Measurements from ENCODE around the gene OR1A2.
"Not testable (repeated sequence)": the region's sequence is repeated elsewhere in the genome, so short reads cannot be mapped to it uniquely, and the experiment has no call there.

The OR1A2 gene

GRCh38 chr17:3197219-3197618, at the start of gene OR1A2:
Gene OR1A2 (plus strand): TSS chr17:3197519. CDS start chr17:3197519, 0 bp downstream.
- Histone ChIP-seq H3K36me3 (ENCODE audit: control insufficient read depth in 1 of 2, insufficient read depth in 2 of 2, low read length in 2 of 2) (no peaks in the 10 kb centered on the region), H3K9ac (ENCODE audit: low read depth in 1 of 2, low read length in 2 of 2) (no peak within 1 kb of the TSS), H3K4me3 (ENCODE audit: low read depth in 1 of 2, low read length in 2 of 2) (no peak within 1 kb of the TSS), H3K4me1 (ENCODE audit: control insufficient read depth in 1 of 2, insufficient read depth in 2 of 2, low read length in 2 of 2) (no peaks in the 10 kb centered on the region), H3K27ac (ENCODE audit: low read depth, low read length) (no peak within 1 kb of the TSS), H3K27me3 (ENCODE audit: control insufficient read depth in 1 of 2, insufficient read depth in 2 of 2, low read length in 2 of 2) (peaks cover 0 to 3% of the 10 kb centered on the region in 2 donors), H3K9me3 (ENCODE audit: control insufficient read depth in 1 of 2, low read length in 2 of 2) (peaks cover 2 to 5% of the 10 kb centered on the region in 2 donors)

- Histone ChIP-seq H3K4me3 (ENCODE audit: low read depth in 1 of 2, low read length in 2 of 2) (no peak overlapping the region), H3K27me3 (ENCODE audit: control insufficient read depth in 1 of 2, insufficient read depth in 2 of 2, low read length in 2 of 2) (peaks cover 0 to 5% of the 10 kb centered on the region in 2 donors), H3K9me3 (ENCODE audit: control insufficient read depth in 1 of 2, low read length in 2 of 2) (no peaks in the 10 kb centered on the region), H3K27ac (ENCODE audit: low read depth, low read length) (no peak overlapping the region), H3K4me1 (ENCODE audit: control insufficient read depth in 1 of 2, insufficient read depth in 2 of 2, low read length in 2 of 2) (no peaks in the 10 kb centered on the region), H3K36me3 (ENCODE audit: control insufficient read depth in 1 of 2, insufficient read depth in 2 of 2, low read length in 2 of 2) (no peaks in the 10 kb centered on the region), H3K9ac (ENCODE audit: low read depth in 1 of 2, low read length in 2 of 2) (no peak overlapping the region)
These were observed 40.1 kb upstream of the OR1A2 start for GRCh38 chr17:3157218-3157617.

- Histone ChIP-seq H3K36me3 (ENCODE audit: control insufficient read depth in 1 of 2, insufficient read depth in 2 of 2, low read length in 2 of 2) (no peaks in the 10 kb centered on the region), H3K27me3 (ENCODE audit: control insufficient read depth in 1 of 2, insufficient read depth in 2 of 2, low read length in 2 of 2) (peaks cover 0 to 3% of the 10 kb centered on the region in 2 donors), H3K9me3 (ENCODE audit: control insufficient read depth in 1 of 2, low read length in 2 of 2) (peaks cover 0 to 3% of the 10 kb centered on the region in 2 donors), H3K4me1 (ENCODE audit: control insufficient read depth in 1 of 2, insufficient read depth in 2 of 2, low read length in 2 of 2) (no peaks in the 10 kb centered on the region), H3K27ac (ENCODE audit: low read depth, low read length) (no peak overlapping the region), H3K4me3 (ENCODE audit: low read depth in 1 of 2, low read length in 2 of 2) (no peak overlapping the region), H3K9ac (ENCODE audit: low read depth in 1 of 2, low read length in 2 of 2) (no peak overlapping the region)
These were observed 29.7 kb upstream of the OR1A2 start for GRCh38 chr17:3167574-3167973.

- H3K9me3 ChIP-seq (ENCODE audit: control insufficient read depth in 1 of 2, low read length in 2 of 2) = no peaks in the 10 kb centered on the region
- H3K9ac ChIP-seq (ENCODE audit: low read depth in 1 of 2, low read length in 2 of 2) = no peak overlapping the region
- no peak overlapping the region for H3K4me3 ChIP-seq (ENCODE audit: low read depth in 1 of 2, low read length in 2 of 2)
- H3K4me1 ChIP-seq (ENCODE audit: control insufficient read depth in 1 of 2, insufficient read depth in 2 of 2, low read length in 2 of 2) = no peaks in the 10 kb centered on the region
- no peak overlapping the region for H3K27ac ChIP-seq (ENCODE audit: low read depth, low read length)
- H3K27me3 ChIP-seq (ENCODE audit: control insufficient read depth in 1 of 2, insufficient read depth in 2 of 2, low read length in 2 of 2) = no peaks in the 10 kb centered on the region
- H3K36me3 ChIP-seq (ENCODE audit: control insufficient read depth in 1 of 2, insufficient read depth in 2 of 2, low read length in 2 of 2) = no peaks in the 10 kb centered on the region
These were observed 7.4 kb upstream of the OR1A2 start for GRCh38 chr17:3189961-3190360.

- Histone ChIP-seq H3K4me3 (ENCODE audit: low read depth in 1 of 2, low read length in 2 of 2) (no peak within 1 kb of the TSS), H3K4me1 (ENCODE audit: control insufficient read depth in 1 of 2, insufficient read depth in 2 of 2, low read length in 2 of 2) (no peaks in the 10 kb centered on the region), H3K9me3 (ENCODE audit: control insufficient read depth in 1 of 2, low read length in 2 of 2) (peaks cover under 1% of the 10 kb centered on the region in 2 donors), H3K27ac (ENCODE audit: low read depth, low read length) (no peak within 1 kb of the TSS), H3K36me3 (ENCODE audit: control insufficient read depth in 1 of 2, insufficient read depth in 2 of 2, low read length in 2 of 2) (no peaks in the 10 kb centered on the region), H3K27me3 (ENCODE audit: control insufficient read depth in 1 of 2, insufficient read depth in 2 of 2, low read length in 2 of 2) (no peaks in the 10 kb centered on the region), H3K9ac (ENCODE audit: low read depth in 1 of 2, low read length in 2 of 2) (no peak within 1 kb of the TSS)
These were observed 10.0 kb downstream of the OR1A2 start, which contains the start of gene OR1A1 for GRCh38 chr17:3207367-3207766. Gene OR1A1 (plus strand): TSS chr17:3207667. CDS start chr17:3215621, 7,954 bp downstream.

- Histone ChIP-seq H3K27ac (ENCODE audit: low read depth, low read length) (no peak overlapping the region), H3K4me1 (ENCODE audit: control insufficient read depth in 1 of 2, insufficient read depth in 2 of 2, low read length in 2 of 2) (no peaks in the 10 kb centered on the region), H3K9me3 (ENCODE audit: control insufficient read depth in 1 of 2, low read length in 2 of 2) (no peaks in the 10 kb centered on the region), H3K4me3 (ENCODE audit: low read depth in 1 of 2, low read length in 2 of 2) (no peak overlapping the region), H3K36me3 (ENCODE audit: control insufficient read depth in 1 of 2, insufficient read depth in 2 of 2, low read length in 2 of 2) (no peaks in the 10 kb centered on the region), H3K9ac (ENCODE audit: low read depth in 1 of 2, low read length in 2 of 2) (no peak overlapping the region), H3K27me3 (ENCODE audit: control insufficient read depth in 1 of 2, insufficient read depth in 2 of 2, low read length in 2 of 2) (no peaks in the 10 kb centered on the region)
These were observed 11.2 kb downstream of the OR1A2 start for GRCh38 chr17:3208484-3208883.

- no peak overlapping the region for H3K9ac ChIP-seq (ENCODE audit: low read depth in 1 of 2, low read length in 2 of 2)
- no peaks in the 10 kb centered on the region for H3K36me3 ChIP-seq (ENCODE audit: control insufficient read depth in 1 of 2, insufficient read depth in 2 of 2, low read length in 2 of 2)
- H3K4me1 ChIP-seq (ENCODE audit: control insufficient read depth in 1 of 2, insufficient read depth in 2 of 2, low read length in 2 of 2) = no peaks in the 10 kb centered on the region
- no peaks in the 10 kb centered on the region for H3K9me3 ChIP-seq (ENCODE audit: control insufficient read depth in 1 of 2, low read length in 2 of 2)
- H3K27ac ChIP-seq (ENCODE audit: low read depth, low read length) = no peak overlapping the region
- H3K27me3 ChIP-seq (ENCODE audit: control insufficient read depth in 1 of 2, insufficient read depth in 2 of 2, low read length in 2 of 2) = no peaks in the 10 kb centered on the region
- no peak overlapping the region for H3K4me3 ChIP-seq (ENCODE audit: low read depth in 1 of 2, low read length in 2 of 2)
These were observed 15.7 kb downstream of the OR1A2 start for GRCh38 chr17:3213001-3213400.

GRCh38 chr17:3213587-3213986, 16.3 kb downstream of the OR1A2 start:
- Histone ChIP-seq H3K36me3 (ENCODE audit: control insufficient read depth in 1 of 2, insufficient read depth in 2 of 2, low read length in 2 of 2) (no peaks in the 10 kb centered on the region), H3K9ac (ENCODE audit: low read depth in 1 of 2, low read length in 2 of 2) (no peak overlapping the region), H3K27me3 (ENCODE audit: control insufficient read depth in 1 of 2, insufficient read depth in 2 of 2, low read length in 2 of 2) (no peaks in the 10 kb centered on the region), H3K27ac (ENCODE audit: low read depth, low read length) (no peak overlapping the region), H3K4me1 (ENCODE audit: control insufficient read depth in 1 of 2, insufficient read depth in 2 of 2, low read length in 2 of 2) (no peaks in the 10 kb centered on the region), H3K4me3 (ENCODE audit: low read depth in 1 of 2, low read length in 2 of 2) (no peak overlapping the region), H3K9me3 (ENCODE audit: control insufficient read depth in 1 of 2, low read length in 2 of 2) (no peaks in the 10 kb centered on the region)

GRCh38 chr17:3219978-3220377, 22.7 kb downstream of the OR1A2 start:
- H3K4me1 ChIP-seq (ENCODE audit: control insufficient read depth in 1 of 2, insufficient read depth in 2 of 2, low read length in 2 of 2); H3K27me3 ChIP-seq (ENCODE audit: control insufficient read depth in 1 of 2, insufficient read depth in 2 of 2, low read length in 2 of 2); H3K9ac ChIP-seq (ENCODE audit: low read depth in 1 of 2, low read length in 2 of 2); H3K36me3 ChIP-seq (ENCODE audit: control insufficient read depth in 1 of 2, insufficient read depth in 2 of 2, low read length in 2 of 2); H3K27ac ChIP-seq (ENCODE audit: low read depth, low read length); H3K9me3 ChIP-seq (ENCODE audit: control insufficient read depth in 1 of 2, low read length in 2 of 2); H3K4me3 ChIP-seq (ENCODE audit: low read depth in 1 of 2, low read length in 2 of 2): not testable (repeated sequence)

GRCh38 chr17:3221850-3222249, 24.5 kb downstream of the OR1A2 start:
- H3K27me3 ChIP-seq (ENCODE audit: control insufficient read depth in 1 of 2, insufficient read depth in 2 of 2, low read length in 2 of 2) = no peaks in the 10 kb centered on the region
- H3K36me3 ChIP-seq (ENCODE audit: control insufficient read depth in 1 of 2, insufficient read depth in 2 of 2, low read length in 2 of 2) = no peaks in the 10 kb centered on the region
- H3K9me3 ChIP-seq (ENCODE audit: control insufficient read depth in 1 of 2, low read length in 2 of 2) = no peaks in the 10 kb centered on the region
- H3K27ac ChIP-seq (ENCODE audit: low read depth, low read length) = no peak overlapping the region
- H3K4me3 ChIP-seq (ENCODE audit: low read depth in 1 of 2, low read length in 2 of 2) = no peak overlapping the region
- no peak overlapping the region for H3K9ac ChIP-seq (ENCODE audit: low read depth in 1 of 2, low read length in 2 of 2)
- no peaks in the 10 kb centered on the region for H3K4me1 ChIP-seq (ENCODE audit: control insufficient read depth in 1 of 2, insufficient read depth in 2 of 2, low read length in 2 of 2)

GRCh38 chr17:3222505-3222904, 25.2 kb downstream of the OR1A2 start:
- H3K4me1 ChIP-seq (ENCODE audit: control insufficient read depth in 1 of 2, insufficient read depth in 2 of 2, low read length in 2 of 2) = no peaks in the 10 kb centered on the region
- H3K27ac ChIP-seq (ENCODE audit: low read depth, low read length) = no peak overlapping the region
- H3K36me3 ChIP-seq (ENCODE audit: control insufficient read depth in 1 of 2, insufficient read depth in 2 of 2, low read length in 2 of 2) = no peaks in the 10 kb centered on the region
- no peak overlapping the region for H3K9ac ChIP-seq (ENCODE audit: low read depth in 1 of 2, low read length in 2 of 2)
- H3K27me3 ChIP-seq (ENCODE audit: control insufficient read depth in 1 of 2, insufficient read depth in 2 of 2, low read length in 2 of 2) = no peaks in the 10 kb centered on the region
- H3K4me3 ChIP-seq (ENCODE audit: low read depth in 1 of 2, low read length in 2 of 2) = no peak overlapping the region
- H3K9me3 ChIP-seq (ENCODE audit: control insufficient read depth in 1 of 2, low read length in 2 of 2) = no peaks in the 10 kb centered on the region
